Ishikawa (cell line): Measurements from ENCODE around the gene CCDC88C.

Source experiments
- CEBPB ChIP-seq: IDR thresholded peaks from 2 replicates; pipeline ENCODE4 v1.6.1; 2012
- CREB1 ChIP-seq: IDR thresholded peaks from 2 replicates; pipeline ENCODE4 v1.6.1; 2012; ENCODE audit warnings: low read depth
- EP300 ChIP-seq: IDR thresholded peaks from 2 replicates; pipeline ENCODE4 v1.6.1; 2012; ENCODE audit warnings: borderline replicate concordance
- FOXM1 ChIP-seq: IDR thresholded peaks from 2 replicates; pipeline ENCODE4 v1.6.1; 2012; ENCODE audit warnings: low read depth, borderline replicate concordance
- MAX ChIP-seq: IDR thresholded peaks from 2 replicates; pipeline ENCODE4 v1.6.1; 2012
- RAD21 ChIP-seq: IDR thresholded peaks from 2 replicates; pipeline ENCODE4 v1.6.1; 2012; ENCODE audit warnings: low read depth
- REST ChIP-seq: IDR thresholded peaks from 2 replicates; pipeline ENCODE4 v1.6.1; 2012; ENCODE audit warnings: low read depth, mild to moderate bottlenecking
- TCF12 ChIP-seq: IDR thresholded peaks from 2 replicates; pipeline ENCODE4 v1.6.1; 2012; ENCODE audit warnings: low read depth
- ZBTB7A ChIP-seq: IDR thresholded peaks from 2 replicates; pipeline ENCODE4 v1.6.1; 2012; ENCODE audit warnings: low read depth

GRCh38 chr14:91397965-91398591 is 19.5 kb downstream of the CCDC88C start:
- TF ChIP-seq TCF12 (no peak), REST (no peak), MAX (no peak), RAD21 (no peak), CREB1 (no peak), CEBPB (no peak), FOXM1 (no peak), EP300 (no peak), ZBTB7A (no peak)
